Activated CD8-positive, alpha-beta T cell treated with anti-CD3 and anti-CD28 coated beads for 36 hours (primary cell): ENCODE results near the gene TMEM72. TPM values are rescaled to one million over a fixed set of nuclear protein-coding genes. Genes with fewer than 3 reads are reported as not detected.

ENCODE experiments used
- ATAC-seq: fragments of 200-7000 bp; cut with Tn5 transposase; one replicate; pipeline ENCODE4 v1.10.0; 2021; ENCODE audit warnings: mild to moderate bottlenecking, moderate library complexity
- CTCF ChIA-PET: fragments of 350-600 bp; sonication (Branson Sonifier 250); formaldehyde crosslinking; loops from one replicate; lab custom pipeline; 2021; ENCODE audit warnings: antibody characterized with exemption; lab: Charles Lee
- POLR2A ChIA-PET: fragments of 350-600 bp; sonication (Branson Sonifier 250); formaldehyde crosslinking; loops from one replicate; lab custom pipeline; 2021; ENCODE audit warnings: antibody characterized with exemption; lab: Charles Lee
- DNase-seq: peaks from one replicate; pipeline ENCODE4 v3.0.0-alpha.2; 2020
- H3K27ac Mint-ChIP-seq: one replicate; pipeline ENCODE4 v1.8.0; 2021; ENCODE audit warnings: mild to moderate bottlenecking, mixed read lengths
- H3K27me3 Mint-ChIP-seq: one replicate; pipeline ENCODE4 v1.8.0; 2021; ENCODE audit warnings: mixed read lengths
- H3K36me3 Mint-ChIP-seq: one replicate; pipeline ENCODE4 v1.8.0; 2021; ENCODE audit warnings: low read depth, mixed read lengths
- H3K4me1 Mint-ChIP-seq: one replicate; pipeline ENCODE4 v1.8.0; 2021; ENCODE audit warnings: low read depth, mixed read lengths
- H3K4me3 Mint-ChIP-seq: one replicate; pipeline ENCODE4 v1.8.0; 2021; ENCODE audit warnings: mild to moderate bottlenecking, moderate library complexity, mixed read lengths
- H3K9me3 Mint-ChIP-seq: one replicate; pipeline ENCODE4 v1.8.0; 2021; ENCODE audit warnings: mixed read lengths
- CTCF ChIP-seq: fragments of 200-600 bp; IDR thresholded peaks from one replicate; pipeline ENCODE4 v1.8.0; 2022; ENCODE audit warnings: antibody characterized with exemption, mild to moderate bottlenecking
- intact Hi-C: fragments of 100-400 bp; cut with micrococcal nuclease; formaldehyde crosslinking; loops from one replicate; pipeline ENCODE4 v1.10.0; 2022
- total RNA-seq, 2 experiments: library from RNA; stranded (reverse); gene quantifications; one replicate each; pipeline ENCODE4 v1.2.3, GENCODE V29; 2021

Gene TMEM72
- total RNA-seq, 2 experiments from 2014 or later = not detected

DNA sequence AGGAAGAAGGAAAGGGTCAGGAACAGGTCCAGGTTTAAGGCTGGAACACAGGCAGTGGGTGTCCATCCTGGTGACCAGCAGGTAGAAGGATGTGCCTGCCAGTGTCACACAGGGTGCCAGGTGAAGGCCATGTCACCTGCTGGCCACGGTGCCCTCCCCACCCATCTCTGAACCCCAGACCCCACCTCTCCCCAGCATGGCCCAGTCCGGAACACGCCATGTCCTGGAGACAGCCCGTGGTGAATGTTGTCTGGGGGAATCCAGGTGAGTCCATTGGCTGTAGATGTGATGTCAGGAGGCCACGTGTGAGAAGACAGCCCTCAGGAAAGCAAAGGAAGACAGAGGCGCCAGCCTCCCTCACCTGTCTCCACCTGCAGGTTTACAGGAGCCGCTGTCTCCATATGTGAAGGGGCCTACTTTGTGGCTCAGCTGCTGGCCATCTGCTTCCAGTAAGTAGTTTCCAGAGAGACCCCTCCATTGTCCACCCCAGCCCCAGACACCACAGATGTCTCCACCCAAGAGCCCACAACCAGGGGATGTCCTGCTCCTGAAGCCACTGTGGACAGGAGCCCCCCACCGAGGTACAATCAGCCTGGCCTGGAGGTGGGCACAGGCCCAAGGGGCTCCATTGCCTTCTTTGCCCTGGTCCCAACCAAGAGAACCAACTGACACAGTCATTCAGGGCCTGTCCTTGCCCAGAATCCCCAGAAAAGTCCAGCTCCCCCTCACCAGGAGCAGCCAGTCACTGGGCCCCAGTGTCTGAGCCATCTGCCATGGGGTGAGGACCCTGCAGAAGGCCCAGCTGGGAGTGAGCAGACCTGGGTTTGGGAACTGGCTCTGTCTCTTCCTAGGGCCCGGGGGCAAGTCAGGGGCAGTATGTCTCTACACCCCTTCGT lies 20.7 kb downstream of the TMEM72 start:
- Mint-ChIP-seq H3K4me1 (peaks cover 6% of the 10 kb centered on the region), H3K27ac (no peak overlapping the region), H3K36me3 (no peaks in the 10 kb centered on the region), H3K27me3 (no peaks in the 10 kb centered on the region), H3K4me3 (no peak overlapping the region), H3K9me3 (no peaks in the 10 kb centered on the region)
- CTCF ChIA-PET = interaction anchor here (0.7 to 3.2 kb wide), 24 partner anchors 10 to 247 kb away, joined by 3 to 25 read pairs (median 8); partner anchors contain the start of gene DEPP1
- ATAC-seq = no peak
- intact Hi-C loops = loop anchor here (2.0 kb wide), 1 partner anchor 43 kb away; no protein-coding TSS in a partner anchor
- DNase-seq = no peak
- no peak for TF ChIP-seq CTCF
- POLR2A ChIA-PET = no interaction called here

- no peak overlapping the region for H3K27ac Mint-ChIP-seq
- ATAC-seq (peak; percentile 98), DNase-seq (peak; percentile 93)
- no peaks in the 10 kb centered on the region for H3K36me3 Mint-ChIP-seq
- no peaks in the 10 kb centered on the region for H3K27me3 Mint-ChIP-seq
- ChIA-PET CTCF (interaction anchor here (0.6 to 3.2 kb wide), 35 partner anchors 8 to 246 kb away, joined by 3 to 25 read pairs (median 4); partner anchors contain the start of genes DEPP1 and TMEM72), POLR2A (interaction anchor here (0.5 to 1.0 kb wide), 4 partner anchors 13 to 68 kb away, joined by 3 read pairs; partner anchors contain the start of gene ZNF22)
- no peaks in the 10 kb centered on the region for H3K9me3 Mint-ChIP-seq
- peaks cover 6% of the 10 kb centered on the region for H3K4me1 Mint-ChIP-seq
- no peak overlapping the region for H3K4me3 Mint-ChIP-seq
- TF ChIP-seq CTCF = peak; percentile 92
- intact Hi-C loops = loop anchor here (2.0 kb wide), 1 partner anchor 42 kb away; no protein-coding TSS in a partner anchor
Measured at GRCh38 chr10:44932517-44933450, 21.6 kb downstream of the TMEM72 start.

GRCh38 chr10:44933451-44934321 lies 22.5 kb downstream of the TMEM72 start:
- ATAC-seq = no peak

More at GRCh38 chr10:44933451-44934321, 22.5 kb downstream of the TMEM72 start:
- Mint-ChIP-seq H3K36me3 (no peaks in the 10 kb centered on the region), H3K4me3 (no peak overlapping the region), H3K27me3 (no peaks in the 10 kb centered on the region), H3K9me3 (no peaks in the 10 kb centered on the region), H3K4me1 (peaks cover 6% of the 10 kb centered on the region), H3K27ac (no peak overlapping the region)
- ChIA-PET POLR2A (interaction anchor here (0.6 to 1.0 kb wide), 3 partner anchors 12 to 132 kb away, joined by 3 read pairs; partner anchors contain the start of gene ZNF22), CTCF (interaction anchor here (0.6 to 3.2 kb wide), 36 partner anchors 7 to 245 kb away, joined by 3 to 25 read pairs (median 4); partner anchors contain the start of genes DEPP1 and TMEM72)
- no peak for TF ChIP-seq CTCF
- intact Hi-C loops = loop anchor here (2.0 kb wide), 1 partner anchor 41 kb away; no protein-coding TSS in a partner anchor
- DNase-seq = no peak
